Suprapubic skin (tissue), 4 donors: Measurements from ENCODE around the gene CADPS. TPM values are rescaled to one million over a fixed set of nuclear protein-coding genes. Genes with fewer than 3 reads are reported as not detected.

Experiments
- DNase-seq, 2 donors: peaks; one replicate each; pipeline ENCODE4 v3.0.0-alpha.2; 2019; ENCODE audit warnings: low spot score in 2 of 2
- H3K27ac ChIP-seq: fragments of 200-600 bp; sonication (generic); one replicate; pipeline ENCODE4 v1.5.1; 2019
- H3K27me3 ChIP-seq: fragments of 200-600 bp; sonication (generic); one replicate; pipeline ENCODE4 v1.5.1; 2019
- H3K36me3 ChIP-seq: fragments of 200-600 bp; sonication (generic); one replicate; pipeline ENCODE4 v1.5.1; 2019
- H3K4me1 ChIP-seq: fragments of 200-600 bp; sonication (generic); one replicate; pipeline ENCODE4 v1.5.1; 2019
- H3K4me3 ChIP-seq: fragments of 200-600 bp; sonication (generic); one replicate; pipeline ENCODE4 v1.5.1; 2019; ENCODE audit warnings: mild to moderate bottlenecking
- H3K9me3 ChIP-seq: fragments of 200-600 bp; sonication (generic); one replicate; pipeline ENCODE4 v1.5.1; 2019
- EP300 ChIP-seq: sonication (generic); formaldehyde crosslinking; IDR thresholded peaks from one replicate; pipeline ENCODE4 v1.6.1; 2017; ENCODE audit warnings: antibody characterized with exemption
- POLR2A ChIP-seq, 2 donors: fragments of 450-650 bp; IDR thresholded peaks; one replicate each; pipeline ENCODE4 v1.6.1; 2017; ENCODE audit warnings: antibody characterized with exemption in 2 of 2, mild to moderate bottlenecking in 2 of 2, moderate library complexity in 2 of 2
- POLR2AphosphoS5 ChIP-seq, 3 donors: sonication (generic); formaldehyde crosslinking; IDR thresholded peaks; one replicate each; pipeline ENCODE4 v1.6.1; 2017; ENCODE audit warnings: antibody characterized with exemption in 3 of 3
- WGBS: methylation state at CpG from one replicate; pipeline ENCODE4 v1.1.5; 2018; 5-methylcytosine and 5-hydroxymethylcytosine counted together
- total RNA-seq, 4 donors: library from RNA; depleted of rRNA; stranded (reverse); fragments of >200 nt; gene quantifications; one replicate each; pipeline ENCODE4 v1.1.0, GENCODE V29; 2016
- TF ChIP-seq, protein P1 (sequence below), 2 donors: fragments of 200-600 bp in 1 of 2; fragments of 450-650 bp in 1 of 2; sonication (generic) in 1 of 2; IDR thresholded peaks; one replicate each; pipeline ENCODE4 v1.5.1; 2016 to 2019; ENCODE audit warnings: antibody characterized with exemption in 2 of 2, mild to moderate bottlenecking in 1 of 2, moderate library complexity in 1 of 2

The CADPS gene
- total RNA-seq, 4 donors from 2014 or later, result 0.57 to 3.8 (median 3.0) TPM

DNA sequence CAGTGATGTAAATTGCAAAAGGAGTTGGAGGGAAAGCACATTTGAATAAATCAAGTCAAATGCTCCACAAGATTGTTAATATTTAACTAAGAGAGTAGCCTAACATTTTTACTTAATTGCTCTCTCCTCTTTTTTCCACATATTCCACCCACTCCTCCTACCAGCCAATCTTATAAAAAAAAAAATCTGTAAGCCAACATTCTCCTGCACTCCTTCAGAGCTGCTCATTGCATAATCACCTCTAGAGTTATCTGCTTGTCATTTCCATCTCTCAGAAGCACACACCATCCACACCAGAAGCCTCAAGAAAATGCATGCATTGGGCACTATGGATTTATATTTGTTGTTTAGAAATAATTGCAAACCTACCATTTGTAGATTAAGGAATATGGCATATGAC, 64.1 kb downstream of the CADPS start:
- Histone ChIP-seq H3K4me1 (no peaks in the 10 kb centered on the region), H3K36me3 (no peaks in the 10 kb centered on the region), H3K4me3 (no peak overlapping the region), H3K27me3 (no peaks in the 10 kb centered on the region), H3K9me3 (no peaks in the 10 kb centered on the region), H3K27ac (no peak overlapping the region)
- no peak for TF ChIP-seq POLR2AphosphoS5 (IDR thresholded peaks at IDR 0.05)
- TF ChIP-seq EP300, result no peak
- TF ChIP-seq, protein P1, sequence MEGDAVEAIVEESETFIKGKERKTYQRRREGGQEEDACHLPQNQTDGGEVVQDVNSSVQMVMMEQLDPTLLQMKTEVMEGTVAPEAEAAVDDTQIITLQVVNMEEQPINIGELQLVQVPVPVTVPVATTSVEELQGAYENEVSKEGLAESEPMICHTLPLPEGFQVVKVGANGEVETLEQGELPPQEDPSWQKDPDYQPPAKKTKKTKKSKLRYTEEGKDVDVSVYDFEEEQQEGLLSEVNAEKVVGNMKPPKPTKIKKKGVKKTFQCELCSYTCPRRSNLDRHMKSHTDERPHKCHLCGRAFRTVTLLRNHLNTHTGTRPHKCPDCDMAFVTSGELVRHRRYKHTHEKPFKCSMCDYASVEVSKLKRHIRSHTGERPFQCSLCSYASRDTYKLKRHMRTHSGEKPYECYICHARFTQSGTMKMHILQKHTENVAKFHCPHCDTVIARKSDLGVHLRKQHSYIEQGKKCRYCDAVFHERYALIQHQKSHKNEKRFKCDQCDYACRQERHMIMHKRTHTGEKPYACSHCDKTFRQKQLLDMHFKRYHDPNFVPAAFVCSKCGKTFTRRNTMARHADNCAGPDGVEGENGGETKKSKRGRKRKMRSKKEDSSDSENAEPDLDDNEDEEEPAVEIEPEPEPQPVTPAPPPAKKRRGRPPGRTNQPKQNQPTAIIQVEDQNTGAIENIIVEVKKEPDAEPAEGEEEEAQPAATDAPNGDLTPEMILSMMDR (IDR thresholded peaks at IDR 0.05), result no peak
- no peak for TF ChIP-seq POLR2A (IDR thresholded peaks at IDR 0.05)
- DNase-seq, result no peak

DNA sequence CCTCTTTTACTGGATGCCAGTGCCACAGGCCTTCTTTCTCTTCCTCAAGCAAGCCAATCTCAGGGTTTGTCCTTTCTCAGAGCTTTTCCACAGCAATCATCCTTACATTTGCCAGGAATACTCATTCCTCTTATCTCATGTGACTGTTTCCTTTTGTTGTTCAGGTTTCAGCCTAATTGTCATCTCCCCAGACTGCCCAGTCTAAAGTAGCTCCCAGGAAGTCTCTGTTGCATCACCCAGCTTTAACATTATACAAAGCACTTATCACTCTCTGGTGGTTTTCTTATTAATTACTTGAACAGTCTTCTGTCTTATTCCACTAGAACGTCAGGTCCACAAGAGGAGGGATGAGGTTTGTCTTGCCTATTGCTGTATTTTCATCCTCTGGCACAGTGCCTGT, 65.8 kb downstream of the CADPS start:
- Histone ChIP-seq H3K4me3 (no peak overlapping the region), H3K9me3 (no peaks in the 10 kb centered on the region), H3K27ac (no peak overlapping the region), H3K4me1 (no peaks in the 10 kb centered on the region), H3K27me3 (no peaks in the 10 kb centered on the region), H3K36me3 (no peaks in the 10 kb centered on the region)
- WGBS, result 73% methylated on average over 1 of the region's 1 CpG
- no peak for DNase-seq
- TF ChIP-seq EP300 (no peak), POLR2AphosphoS5 (IDR thresholded peaks at IDR 0.05) (no peak)

DNA sequence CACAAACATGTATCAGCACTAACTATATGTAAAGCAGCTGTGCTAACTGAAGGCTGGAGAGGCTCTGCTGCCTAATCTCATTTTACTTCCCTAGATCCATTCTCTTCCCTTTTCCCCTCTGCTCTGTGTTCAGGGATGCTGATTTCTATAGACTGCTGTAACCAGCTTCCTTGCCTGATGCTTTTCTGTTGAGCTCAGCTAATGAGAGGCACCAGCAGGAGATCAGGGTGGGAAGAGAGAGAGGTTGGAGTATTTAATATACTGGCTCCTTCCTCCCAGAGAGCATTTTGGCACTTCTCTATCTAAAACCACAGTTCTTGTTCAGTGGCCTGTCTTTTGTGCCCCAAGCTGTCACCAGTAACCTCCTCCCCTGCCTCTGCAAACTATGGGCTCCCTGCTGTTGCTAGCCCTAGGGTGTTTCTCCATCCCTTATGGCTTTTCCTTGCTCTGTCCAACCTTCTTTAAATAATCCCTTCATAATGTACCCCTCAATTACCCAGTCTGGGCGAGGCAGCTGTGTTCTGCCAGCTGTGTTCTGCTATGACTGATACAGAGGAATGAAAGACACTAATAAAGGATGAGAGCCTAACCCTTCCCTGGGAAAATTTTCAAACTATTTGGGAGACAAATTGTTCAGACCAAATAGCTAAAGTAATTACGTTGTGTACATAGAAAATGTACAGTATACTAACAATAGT, 69.5 kb downstream of the CADPS start:
- Histone ChIP-seq H3K36me3 (no peaks in the 10 kb centered on the region), H3K27ac (no peak overlapping the region), H3K27me3 (no peaks in the 10 kb centered on the region), H3K4me1 (no peaks in the 10 kb centered on the region), H3K4me3 (no peak overlapping the region), H3K9me3 (no peaks in the 10 kb centered on the region)
- no peak for DNase-seq
- 57% methylated on average over 2 of the region's 2 CpGs for WGBS
- TF ChIP-seq POLR2AphosphoS5 (IDR thresholded peaks at IDR 0.05) (no peak), EP300 (no peak), POLR2A (IDR thresholded peaks at IDR 0.05) (no peak)
- TF ChIP-seq, protein P1 (IDR thresholded peaks at IDR 0.05), result no peak

DNA sequence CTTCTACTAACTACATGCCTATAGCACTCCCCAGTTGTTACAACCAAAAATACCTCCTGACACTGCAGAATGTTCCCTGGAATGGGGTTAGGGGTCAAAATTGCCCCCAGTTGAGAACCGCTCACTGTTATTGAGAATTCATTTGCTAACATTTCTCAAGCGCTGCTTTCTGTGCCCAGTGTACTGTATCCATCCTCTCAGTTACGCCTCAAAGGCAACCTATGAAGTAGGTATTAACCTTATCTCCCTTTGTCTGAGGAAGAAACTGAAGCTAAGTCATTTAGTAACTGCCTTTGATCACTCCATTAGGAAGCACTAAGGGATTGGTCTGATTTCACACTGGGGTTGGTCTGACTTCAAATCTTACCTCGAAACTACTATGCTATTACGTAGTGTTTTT, 70.1 kb downstream of the CADPS start:
- WGBS, result 89% methylated on average over 5 of the region's 5 CpGs
- Histone ChIP-seq H3K9me3 (no peaks in the 10 kb centered on the region), H3K36me3 (no peaks in the 10 kb centered on the region), H3K27me3 (no peaks in the 10 kb centered on the region), H3K4me1 (no peaks in the 10 kb centered on the region), H3K4me3 (no peak overlapping the region), H3K27ac (no peak overlapping the region)
- DNase-seq, result no peak
- TF ChIP-seq POLR2A (IDR thresholded peaks at IDR 0.05), result no peak
- no peak for TF ChIP-seq POLR2AphosphoS5 (IDR thresholded peaks at IDR 0.05)
- no peak for TF ChIP-seq EP300
- TF ChIP-seq, protein P1 (IDR thresholded peaks at IDR 0.05), result no peak

DNA sequence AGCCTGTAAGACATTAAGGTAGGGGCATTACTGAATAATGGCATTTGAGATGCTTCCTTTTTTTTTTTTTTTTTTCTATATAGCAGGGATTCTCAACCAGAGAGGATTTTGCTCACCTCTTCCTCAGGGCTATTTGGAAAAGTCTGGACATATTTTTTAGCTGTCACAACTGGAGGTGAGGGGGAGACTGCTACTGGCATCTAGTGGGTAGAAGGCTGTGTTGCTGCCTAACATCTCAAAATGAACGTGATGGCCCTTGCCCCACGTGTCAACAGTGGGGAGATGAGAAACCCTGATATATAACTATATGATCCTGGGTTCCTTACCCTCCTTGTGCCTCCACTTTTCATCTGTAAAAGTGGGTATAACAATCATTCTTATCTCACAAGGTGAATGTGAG, 71.9 kb downstream of the CADPS start:
- H3K4me3 ChIP-seq, result no peak overlapping the region
- WGBS, result 33% methylated on average over 2 of the region's 2 CpGs
- TF ChIP-seq, protein P1 (IDR thresholded peaks at IDR 0.05), result no peak
- TF ChIP-seq POLR2AphosphoS5 (IDR thresholded peaks at IDR 0.05), result no peak
- no peak for TF ChIP-seq EP300
- TF ChIP-seq POLR2A (IDR thresholded peaks at IDR 0.05), result no peak
- H3K9me3 ChIP-seq, result no peaks in the 10 kb centered on the region
- H3K27me3 ChIP-seq, result no peaks in the 10 kb centered on the region
- no peak for DNase-seq
- H3K36me3 ChIP-seq, result no peaks in the 10 kb centered on the region
- H3K27ac ChIP-seq, result no peak overlapping the region
- H3K4me1 ChIP-seq, result no peaks in the 10 kb centered on the region

DNA sequence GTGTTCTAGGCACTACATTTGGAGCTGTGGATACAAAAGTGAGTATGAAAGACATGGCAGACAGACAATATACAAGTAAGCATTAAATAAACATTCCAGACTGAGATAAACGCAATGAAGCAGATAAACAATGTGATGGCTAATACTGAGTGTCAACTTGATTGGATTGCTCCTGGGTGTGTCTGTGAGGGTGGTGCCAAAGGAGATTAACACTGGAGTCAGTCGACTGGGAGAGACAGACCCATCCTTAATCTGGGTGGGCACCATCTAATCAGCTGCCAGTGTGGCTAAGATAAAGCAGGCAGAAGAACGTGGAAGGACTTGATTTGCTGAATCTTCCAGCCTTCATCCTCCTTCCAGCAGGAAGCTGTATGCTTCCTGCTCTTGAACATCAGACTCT, 77.2 kb downstream of the CADPS start:
- TF ChIP-seq, protein P1 (IDR thresholded peaks at IDR 0.05), result no peak
- TF ChIP-seq POLR2A (IDR thresholded peaks at IDR 0.05) (no peak), POLR2AphosphoS5 (IDR thresholded peaks at IDR 0.05) (no peak), EP300 (no peak)
- Histone ChIP-seq H3K27me3 (no peaks in the 10 kb centered on the region), H3K9me3 (no peaks in the 10 kb centered on the region), H3K4me3 (no peak overlapping the region), H3K4me1 (no peaks in the 10 kb centered on the region), H3K27ac (no peak overlapping the region), H3K36me3 (no peaks in the 10 kb centered on the region)
- 38% methylated on average over 3 of the region's 3 CpGs for WGBS
- DNase-seq, result no peak
